Measurements from ENCODE around the gene JAKMIP2. TPM values are rescaled to one million over a fixed set of nuclear protein-coding genes. Genes with fewer than 3 reads are reported as not detected.

The JAKMIP2 gene
- total and polyA plus RNA-seq, 10 donors, result 0.09 to 2.4 (median 1.5) TPM

DNA sequence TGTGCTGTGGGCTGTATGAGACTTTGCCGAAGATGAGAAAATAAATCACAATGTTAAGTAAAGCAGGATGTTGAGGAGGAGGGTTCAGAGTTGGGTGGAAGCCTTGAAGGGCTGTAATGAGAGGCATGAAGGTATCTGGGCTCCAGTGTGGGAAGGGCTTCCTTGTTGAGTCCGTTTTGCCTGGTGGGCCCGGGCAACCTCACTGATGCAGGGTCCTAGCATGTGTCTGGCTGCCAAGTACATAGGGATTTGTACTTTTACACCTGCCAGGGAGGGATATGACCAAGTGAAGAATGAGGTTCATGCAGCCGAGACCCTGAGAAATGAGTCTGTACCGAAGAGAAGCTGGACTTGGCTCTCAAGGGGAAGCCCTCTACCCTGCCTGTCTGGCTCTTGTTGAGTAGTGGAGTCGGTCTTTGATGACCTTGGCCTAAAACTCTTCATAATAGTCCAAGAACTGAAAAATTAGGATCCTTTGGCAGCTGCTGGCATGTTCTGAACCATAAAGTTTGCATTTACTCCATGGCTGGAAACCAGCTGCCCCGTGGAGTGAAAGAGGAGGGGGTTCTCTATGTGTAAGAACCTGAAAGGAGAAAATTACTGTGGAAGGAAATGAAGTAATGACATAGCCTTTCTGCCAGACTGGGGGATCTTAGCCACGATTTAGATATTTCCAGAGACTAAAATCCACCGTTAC lies 213.7 kb downstream of the JAKMIP2 start:
- Histone ChIP-seq H3K36me3 (no peaks in the 10 kb centered on the region), H3K27ac (no peak overlapping the region), H3K9me3 (no peaks in the 10 kb centered on the region), H3K27me3 (replicated peaks in 1 of 7) (no peaks in the 10 kb centered on the region), H3K4me3 (no peak overlapping the region), H3K4me1 (no peaks in the 10 kb centered on the region)
- WGBS, 5 donors, result 76 to 90% (median 85%) methylated on average over 9 of the region's 9 CpGs
- TF ChIP-seq POLR2AphosphoS5 (IDR thresholded peaks at IDR 0.05), result no peak
- TF ChIP-seq POLR2A (IDR thresholded peaks at IDR 0.05), result no peak
- TF ChIP-seq, protein P1, sequence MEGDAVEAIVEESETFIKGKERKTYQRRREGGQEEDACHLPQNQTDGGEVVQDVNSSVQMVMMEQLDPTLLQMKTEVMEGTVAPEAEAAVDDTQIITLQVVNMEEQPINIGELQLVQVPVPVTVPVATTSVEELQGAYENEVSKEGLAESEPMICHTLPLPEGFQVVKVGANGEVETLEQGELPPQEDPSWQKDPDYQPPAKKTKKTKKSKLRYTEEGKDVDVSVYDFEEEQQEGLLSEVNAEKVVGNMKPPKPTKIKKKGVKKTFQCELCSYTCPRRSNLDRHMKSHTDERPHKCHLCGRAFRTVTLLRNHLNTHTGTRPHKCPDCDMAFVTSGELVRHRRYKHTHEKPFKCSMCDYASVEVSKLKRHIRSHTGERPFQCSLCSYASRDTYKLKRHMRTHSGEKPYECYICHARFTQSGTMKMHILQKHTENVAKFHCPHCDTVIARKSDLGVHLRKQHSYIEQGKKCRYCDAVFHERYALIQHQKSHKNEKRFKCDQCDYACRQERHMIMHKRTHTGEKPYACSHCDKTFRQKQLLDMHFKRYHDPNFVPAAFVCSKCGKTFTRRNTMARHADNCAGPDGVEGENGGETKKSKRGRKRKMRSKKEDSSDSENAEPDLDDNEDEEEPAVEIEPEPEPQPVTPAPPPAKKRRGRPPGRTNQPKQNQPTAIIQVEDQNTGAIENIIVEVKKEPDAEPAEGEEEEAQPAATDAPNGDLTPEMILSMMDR (IDR thresholded peaks at IDR 0.05 in 8 of 11, conservative IDR thresholded peaks at IDR 0.05 in 3 of 11), result no peak
- no peak for DNase-seq
- intact Hi-C loops (cut with DNase I; ENCODE audit: low total_unique reads), result no loop called here

DNA sequence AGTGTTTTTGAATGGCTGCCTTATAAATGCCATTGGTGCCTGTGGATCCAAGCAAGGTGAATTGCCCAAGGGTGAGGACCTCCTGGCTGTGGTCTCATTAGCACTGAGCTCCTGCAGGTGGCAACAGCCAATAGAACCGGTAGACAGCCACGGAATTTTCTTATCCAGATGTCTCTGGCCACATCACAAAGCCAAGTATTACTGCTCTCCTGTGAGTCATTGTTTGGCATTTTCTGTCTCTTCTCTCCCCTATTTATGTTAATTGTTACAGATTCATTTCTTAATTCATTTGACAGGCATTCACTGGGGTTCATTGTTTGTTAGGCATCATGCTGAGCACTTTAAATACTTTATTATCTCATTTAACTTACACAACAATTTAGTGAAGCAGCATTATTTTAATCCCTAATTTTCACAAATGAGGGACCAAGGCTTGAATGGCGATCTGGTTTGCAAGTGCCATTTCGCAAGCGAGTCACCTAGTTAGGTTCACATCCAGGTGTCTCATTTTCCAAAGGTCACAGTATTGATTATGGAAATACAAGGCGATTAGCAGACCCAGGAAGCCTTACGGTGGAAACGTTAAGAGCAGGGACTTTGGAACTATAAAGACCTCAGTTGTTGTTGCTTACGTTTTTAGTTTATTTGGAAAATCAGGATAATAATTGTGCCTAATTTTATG lies 214.5 kb downstream of the JAKMIP2 start:
- TF ChIP-seq POLR2A (IDR thresholded peaks at IDR 0.05), result no peak
- TF ChIP-seq, protein P1 (IDR thresholded peaks at IDR 0.05 in 8 of 11, conservative IDR thresholded peaks at IDR 0.05 in 3 of 11), result no peak
- no peak for TF ChIP-seq POLR2AphosphoS5 (IDR thresholded peaks at IDR 0.05)
- H3K27ac ChIP-seq, result no peak overlapping the region
- 81 to 87% (median 83%) methylated on average over 9 of the region's 9 CpGs for WGBS, 5 donors
- intact Hi-C loops (cut with DNase I; ENCODE audit: low total_unique reads), result no loop called here
- H3K9me3 ChIP-seq, result no peaks in the 10 kb centered on the region
- no peaks in the 10 kb centered on the region for H3K4me1 ChIP-seq
- H3K36me3 ChIP-seq, result no peaks in the 10 kb centered on the region
- no peak for DNase-seq
- no peak overlapping the region for H3K4me3 ChIP-seq
- no peaks in the 10 kb centered on the region for H3K27me3 ChIP-seq (replicated peaks in 1 of 7)

DNA sequence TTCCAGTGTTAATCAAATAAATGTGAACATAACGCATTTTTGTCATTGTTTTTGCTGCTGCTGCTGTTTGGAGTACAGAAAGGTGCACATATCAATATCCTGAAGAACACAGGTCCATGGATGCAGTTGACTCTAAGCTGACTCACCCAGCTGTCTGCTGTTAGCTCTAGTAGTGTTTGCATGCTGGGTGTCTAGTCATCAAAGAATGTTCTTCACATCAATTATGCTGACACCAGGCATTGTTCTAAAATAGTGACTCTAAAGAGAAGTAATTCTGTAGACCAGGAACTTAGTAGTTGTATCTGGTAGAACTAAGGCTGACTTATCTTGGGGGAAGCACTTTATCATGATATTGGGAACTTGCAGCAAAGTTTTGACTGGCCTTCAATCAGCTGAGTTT lies 217.0 kb downstream of the JAKMIP2 start:
- Histone ChIP-seq H3K27ac (no peak overlapping the region), H3K36me3 (no peaks in the 10 kb centered on the region), H3K9me3 (no peaks in the 10 kb centered on the region), H3K27me3 (replicated peaks in 1 of 7) (no peaks in the 10 kb centered on the region), H3K4me3 (no peak overlapping the region), H3K4me1 (no peaks in the 10 kb centered on the region)
- no peak for DNase-seq
- TF ChIP-seq POLR2A (IDR thresholded peaks at IDR 0.05) (no peak), POLR2AphosphoS5 (IDR thresholded peaks at IDR 0.05) (no peak)
- TF ChIP-seq, protein P1 (IDR thresholded peaks at IDR 0.05 in 8 of 11, conservative IDR thresholded peaks at IDR 0.05 in 3 of 11), result no peak
- WGBS, 5 donors, result 83 to 95% (median 92%) methylated on average over 1 of the region's 1 CpG
- intact Hi-C loops (cut with DNase I; ENCODE audit: low total_unique reads), result no loop called here

DNA sequence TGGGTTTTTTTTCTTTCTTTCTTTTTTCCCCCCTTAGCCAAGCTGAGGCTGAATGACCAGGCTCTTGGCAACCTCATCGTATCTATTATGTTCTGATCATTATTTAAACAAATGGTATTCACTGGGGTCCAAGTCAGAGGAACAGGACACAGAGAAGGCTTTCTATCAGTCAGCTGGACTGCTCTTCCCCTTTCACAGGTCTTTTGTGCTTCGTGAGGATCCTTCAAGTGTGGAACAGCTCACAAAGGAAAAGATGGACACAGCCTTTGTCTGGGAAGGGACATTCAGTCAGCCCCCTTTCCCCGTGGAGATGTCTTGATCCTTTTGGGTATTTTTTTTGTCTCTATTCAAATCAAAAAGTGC lies 218.4 kb downstream of the JAKMIP2 start:
- Histone ChIP-seq H3K36me3 (no peaks in the 10 kb centered on the region), H3K27me3 (replicated peaks in 1 of 7) (no peaks in the 10 kb centered on the region), H3K4me3 (no peak overlapping the region), H3K27ac (no peak overlapping the region), H3K9me3 (no peaks in the 10 kb centered on the region), H3K4me1 (no peaks in the 10 kb centered on the region)
- 69 to 87% (median 77%) methylated on average over 3 of the region's 3 CpGs for WGBS, 5 donors
- no peak for DNase-seq
- TF ChIP-seq POLR2A (IDR thresholded peaks at IDR 0.05) (no peak), POLR2AphosphoS5 (IDR thresholded peaks at IDR 0.05) (no peak)
- TF ChIP-seq, protein P1 (IDR thresholded peaks at IDR 0.05 in 8 of 11, conservative IDR thresholded peaks at IDR 0.05 in 3 of 11), result no peak
- intact Hi-C loops (cut with DNase I; ENCODE audit: low total_unique reads), result no loop called here

All from spleen (tissue), 11 donors.